Endothelial cell of umbilical vein (primary cell): ENCODE data around the gene PBLD. TPM values are rescaled to one million over a fixed set of nuclear protein-coding genes. Genes with fewer than 3 reads are reported as not detected.

ENCODE experiments used
- BruUV-seq: library from RNA; stranded (reverse); fragments of 400-500 nt; replicated peaks from 2 replicates; lab custom pipeline; 2021; lab: Mats Ljungman, UMichigan
- CTCF ChIA-PET: fragments of 300-600, 350-600 bp; sonication (Branson Sonifier 250); formaldehyde crosslinking; loops from one replicate; lab custom pipeline; 2021; ENCODE audit warnings: antibody characterized with exemption, inconsistent platforms; lab: Charles Lee
- POLR2A ChIA-PET: fragments of 300-600, 350-600 bp; sonication (Branson Sonifier 250); formaldehyde crosslinking; loops from one replicate; lab custom pipeline; 2021; ENCODE audit warnings: antibody characterized with exemption, inconsistent platforms; lab: Charles Lee
- DNase-seq: peaks from one replicate; pipeline ENCODE4 v3.0.0-alpha.2; 2011; ENCODE audit warnings: low read depth, low spot score
- FAIRE-seq: peaks from 2 replicates; lab custom pipeline; 2011; peaks lifted over from hg19 to GRCh38; lab: Jason Lieb, UNC
- H2AFZ ChIP-seq: 2 replicates; pipeline ENCODE4 v1.6.0; 2012; ENCODE audit warnings: low read depth, low read length, control low read depth, inconsistent platforms
- H3K27ac ChIP-seq: 2 replicates; pipeline ENCODE4 v1.5.1; 2011; ENCODE audit warnings: low read depth, mild to moderate bottlenecking, control low read depth, low read length, moderate library complexity; ENCODE audit not compliant: insufficient read depth
- H3K27me3 ChIP-seq, 2 experiments: 2 replicates each; pipeline versions ENCODE4 v1.6.0 to v1.6.1; 2011; ENCODE audit warnings: low read length in 2 of 2, mixed read lengths in 1 of 2; ENCODE audit not compliant: control insufficient read depth in 2 of 2, insufficient read depth in 2 of 2
- H3K36me3 ChIP-seq, 2 experiments: 2 replicates in 1 of 2; 3 replicates in 1 of 2; pipeline ENCODE4 v1.5.1; 2011; ENCODE audit warnings: low read length in 2 of 2, mild to moderate bottlenecking in 1 of 2, moderate library complexity in 1 of 2; ENCODE audit not compliant: control insufficient read depth in 2 of 2, insufficient read depth in 2 of 2; ENCODE audit errors: extremely low read depth in 1 of 2
- H3K4me1 ChIP-seq: 3 replicates; pipeline ENCODE4 v1.5.1; 2011; ENCODE audit warnings: mild to moderate bottlenecking, low read length; ENCODE audit not compliant: control insufficient read depth, insufficient read depth; ENCODE audit errors: extremely low read depth
- H3K4me2 ChIP-seq: 2 replicates; pipeline ENCODE4 v1.6.1; 2011; ENCODE audit warnings: low read length, control low read depth, mixed read lengths; ENCODE audit not compliant: insufficient read depth
- H3K4me3 ChIP-seq, 3 experiments: fragments of 200-600 bp in 1 of 3; sonication (generic), shearing (Covaris generic) in 1 of 3; replicated peaks in 1 of 3; 2 replicates each; pipeline ENCODE4 v1.5.1; 2011 to 2016; ENCODE audit warnings: control low read depth in 3 of 3, low read length in 3 of 3, mild to moderate bottlenecking in 2 of 3, inconsistent platforms in 1 of 3, low read depth in 1 of 3, moderate library complexity in 1 of 3; ENCODE audit not compliant: insufficient read depth in 1 of 3
- H3K79me2 ChIP-seq: 2 replicates; pipeline ENCODE4 v1.6.0; 2012; ENCODE audit warnings: low read length, inconsistent platforms; ENCODE audit not compliant: control insufficient read depth, insufficient read depth
- H3K9ac ChIP-seq: replicated peaks from 2 replicates; pipeline ENCODE3; 2011; ENCODE audit warnings: low read length, control low read depth; ENCODE audit not compliant: insufficient read depth; ENCODE audit errors: extremely low read depth
- H3K9me1 ChIP-seq: replicated peaks from 3 replicates; pipeline ENCODE4 v1.6.0; 2011; ENCODE audit warnings: mild to moderate bottlenecking, low read length; ENCODE audit not compliant: control insufficient read depth, insufficient read depth; ENCODE audit errors: extremely low read depth
- H3K9me3 ChIP-seq: replicated peaks from 2 replicates; pipeline ENCODE4 v1.5.1; 2012; ENCODE audit warnings: low read length, inconsistent platforms; ENCODE audit not compliant: control insufficient read depth, insufficient read depth
- H4K20me1 ChIP-seq: replicated peaks from 2 replicates; pipeline ENCODE3; 2011; ENCODE audit warnings: mild to moderate bottlenecking, low read length; ENCODE audit not compliant: control insufficient read depth, insufficient read depth; ENCODE audit errors: extremely low read depth
- CTCF ChIP-seq, 2 donors: IDR thresholded peaks; 1 replicate in 1 of 2; 2 replicates in 1 of 2; pipeline ENCODE4 v1.5.1; 2011; ENCODE audit warnings: low read length in 2 of 2, mild to moderate bottlenecking in 2 of 2, moderate library complexity in 2 of 2, control low read depth in 1 of 2, inconsistent platforms in 1 of 2, low read depth in 1 of 2; ENCODE audit not compliant: insufficient read depth in 1 of 2; ENCODE audit errors: extremely low read depth in 1 of 2
- EZH2 ChIP-seq: IDR thresholded peaks from 2 replicates; pipeline ENCODE4 v1.6.1; 2012; ENCODE audit warnings: borderline replicate concordance, low read depth, mild to moderate bottlenecking, moderate library complexity, low read length, inconsistent platforms; ENCODE audit not compliant: severe bottlenecking
- FOS ChIP-seq: IDR thresholded peaks from 2 replicates; pipeline ENCODE4 v1.6.1; 2011; ENCODE audit warnings: mild to moderate bottlenecking, low read length, moderate library complexity, borderline replicate concordance; ENCODE audit not compliant: insufficient read depth
- GATA2 ChIP-seq: IDR thresholded peaks from 2 replicates; pipeline ENCODE4 v1.7.0; 2011; ENCODE audit warnings: low read depth, mild to moderate bottlenecking, moderate library complexity, mixed read lengths, low read length; ENCODE audit not compliant: insufficient read length, insufficient read depth
- JUN ChIP-seq: IDR thresholded peaks from 2 replicates; pipeline ENCODE4 v1.6.1; 2011; ENCODE audit warnings: borderline replicate concordance, low read depth; ENCODE audit not compliant: insufficient read length, insufficient read depth
- MAX ChIP-seq: IDR thresholded peaks from 2 replicates; pipeline ENCODE4 v1.6.1; 2011; ENCODE audit not compliant: insufficient read depth, insufficient read length
- MYC ChIP-seq: IDR thresholded peaks from one replicate; pipeline ENCODE4 v1.6.1; 2011; ENCODE audit warnings: mild to moderate bottlenecking, low read depth, low read length
- POLR2A ChIP-seq: IDR thresholded peaks from 2 replicates; pipeline ENCODE4 v1.6.1; 2012; ENCODE audit warnings: low read depth, mild to moderate bottlenecking, control low read depth, low read length
- POLR2AphosphoS5 ChIP-seq: IDR thresholded peaks from 2 replicates; pipeline ENCODE4 v1.6.1; 2012; ENCODE audit warnings: low read depth, mild to moderate bottlenecking, control low read depth, low read length, moderate library complexity; ENCODE audit not compliant: insufficient read depth
- dilution Hi-C: fragments of 300-500 bp; cut with MboI; formaldehyde crosslinking; loops from one replicate; pipeline ENCODE4 v1.15.0; 2019; ENCODE audit warnings: low sequenced_read_pairs; ENCODE audit not compliant: extremely low pct_ligation_motif_present
- intact Hi-C: fragments of 100-400 bp; cut with micrococcal nuclease; formaldehyde crosslinking; loops from one replicate; pipeline ENCODE4 v1.10.0; 2022
- polyA plus RNA-seq, 4 experiments: library from polyadenylated mRNA; depleted of rRNA in 3 of 4; stranded (reverse) in 3 of 4; unstranded in 1 of 4; fragments of >200 nt; gene quantifications; 2 replicates each; pipeline versions ENCODE4 v1.2.1 to v1.2.3, GENCODE V29; 2011 to 2012; ENCODE audit warnings: missing spikeins in 1 of 4
- total RNA-seq: library from RNA; stranded (reverse); gene quantifications from 2 replicates; pipeline ENCODE4 v1.2.3, GENCODE V29; 2021

The PBLD gene
- total and polyA plus RNA-seq, 2 donors (not counting 3 experiments of a cell fraction or from before 2014, with no cell fraction given), result 1.5 to 5.1 TPM

- H3K4me2 ChIP-seq, result no peak overlapping the region
- no peak overlapping the region for H3K27ac ChIP-seq
- no peaks in the 10 kb centered on the region for H3K9me3 ChIP-seq
- dilution Hi-C loops, result no loop called here
- H2AFZ ChIP-seq, result no peak overlapping the region
- no peak for TF ChIP-seq MYC
- TF ChIP-seq FOS, result no peak
- no peak for TF ChIP-seq CTCF (IDR thresholded peaks at IDR 0.05; ENCODE audit: extremely low read depth in 1 of 2, insufficient read depth in 1 of 2, low read depth in 1 of 2, low read length in 2 of 2)
- no peak for TF ChIP-seq POLR2A
- no peak for TF ChIP-seq EZH2
- no peak for TF ChIP-seq JUN
- TF ChIP-seq GATA2, result no peak
- no peak for TF ChIP-seq POLR2AphosphoS5
- TF ChIP-seq MAX, result no peak
- H3K4me3 ChIP-seq, result no peak overlapping the region
- H3K36me3 ChIP-seq, result peaks cover 6 to 7% of the 10 kb centered on the region in 2 experiments
- no peaks in the 10 kb centered on the region for H3K4me1 ChIP-seq
- no peak for DNase-seq
- no peak for FAIRE-seq
- no peaks in the 10 kb centered on the region for H4K20me1 ChIP-seq
- no TSS peak for BruUV-seq
- intact Hi-C loops, result no loop called here
- no peak overlapping the region for H3K9ac ChIP-seq
- POLR2A ChIA-PET, result interaction anchor here (0.7 kb wide), 1 partner anchor 19 kb away, joined by 3 read pairs; no protein-coding TSS in a partner anchor
- H3K27me3 ChIP-seq, result no peaks in the 10 kb centered on the region
- CTCF ChIA-PET, result interaction anchor here (1.1 to 4.0 kb wide), 3 partner anchors 12 to 36 kb away, joined by 3 to 32 read pairs (median 3); no protein-coding TSS in a partner anchor
- H3K79me2 ChIP-seq, result no peaks in the 10 kb centered on the region
- H3K9me1 ChIP-seq, result no peaks in the 10 kb centered on the region
Observed at GRCh38 chr10:68362590-68362989, 29.9 kb upstream of the PBLD start.
